HL-60 (cell line): ENCODE data around the gene LIM2.
"Not testable (repeated sequence)": the region's sequence is repeated elsewhere in the genome, so short reads cannot be mapped to it uniquely, and the experiment has no call there.

ENCODE experiments used
- DNase-seq, 2 experiments: peaks; one replicate each; pipeline ENCODE4 v3.0.0-alpha.2; 2010 to 2020; ENCODE audit warnings: low read depth in 1 of 2, low spot score in 1 of 2
- H3K27ac ChIP-seq: fragments of 250-450 bp; sonication (Bioruptor Pico); replicated peaks from 2 replicates; pipeline ENCODE4 v1.5.1; 2020; ENCODE audit warnings: mild to moderate bottlenecking, moderate library complexity
- H3K27me3 ChIP-seq: fragments of 250-450 bp; sonication (Bioruptor Pico); 2 replicates; pipeline ENCODE4 v1.5.1; 2021; ENCODE audit warnings: mild to moderate bottlenecking, moderate library complexity; ENCODE audit not compliant: insufficient read depth, poor library complexity, severe bottlenecking
- H3K4me3 ChIP-seq: replicated peaks from 2 replicates; pipeline ENCODE4 v1.5.1; 2011; ENCODE audit warnings: mild to moderate bottlenecking, control low read depth, low read length; ENCODE audit not compliant: insufficient read depth
- CTCF ChIP-seq: IDR thresholded peaks from one replicate; pipeline ENCODE4 v1.5.1; 2011; ENCODE audit warnings: low read length, control low read depth, inconsistent platforms; ENCODE audit not compliant: insufficient read depth
- GABPA ChIP-seq: IDR thresholded peaks from 2 replicates; pipeline ENCODE4 v1.6.1; 2012; ENCODE audit warnings: low read depth
- POLR2AphosphoS5 ChIP-seq: IDR thresholded peaks from 2 replicates; pipeline ENCODE4 v1.6.1; 2012; ENCODE audit warnings: low read depth
- REST ChIP-seq: IDR thresholded peaks from 2 replicates; pipeline ENCODE4 v1.6.1; 2012; ENCODE audit warnings: low read depth; ENCODE audit not compliant: insufficient replicate concordance
- SPI1 ChIP-seq: IDR thresholded peaks from 2 replicates; pipeline ENCODE4 v1.6.1; 2012; ENCODE audit warnings: low read depth, mild to moderate bottlenecking, borderline replicate concordance

Gene LIM2

GRCh38 chr19:51407511-51408131, 19.8 kb upstream of the LIM2 start:
- no peak overlapping the region for H3K4me3 ChIP-seq
- H3K27ac ChIP-seq: peak overlapping the region; percentile 75
- DNase-seq: peak; percentile 66 to 90
- TF ChIP-seq CTCF (peak; percentile 53), REST (no peak), SPI1 (peak; percentile 98)
- no peaks in the 10 kb centered on the region for H3K27me3 ChIP-seq

- TF ChIP-seq SPI1 (no peak), GABPA (no peak), CTCF (no peak)
- H3K4me3 ChIP-seq: no peak overlapping the region
- no peak overlapping the region for H3K27ac ChIP-seq
- no peaks in the 10 kb centered on the region for H3K27me3 ChIP-seq
- DNase-seq: no peak
These were observed 14.3 kb upstream of the LIM2 start for GRCh38 chr19:51402117-51402516.

GRCh38 chr19:51399936-51400335, 12.2 kb upstream of the LIM2 start:
- H3K27ac ChIP-seq: peak overlapping the region; percentile 18; the same call in 1 of the 2 replicates
- not testable (repeated sequence) for H3K27me3 ChIP-seq

GRCh38 chr19:51399231-51399630, 11.5 kb upstream of the LIM2 start:
- Histone ChIP-seq H3K27me3 (no peaks in the 10 kb centered on the region), H3K27ac (no peak overlapping the region), H3K4me3 (no peak overlapping the region)
- no peak for DNase-seq
- TF ChIP-seq POLR2AphosphoS5 (no peak), REST (no peak), GABPA (no peak), SPI1 (no peak), CTCF (no peak)

More at GRCh38 chr19:51399936-51400335, 12.2 kb upstream of the LIM2 start:
- peak in 1 of 2 experiments; percentile 6 for DNase-seq
- not testable (repeated sequence) for H3K4me3 ChIP-seq
